HG03457 (cell line): ENCODE data around the gene ABAT.
A peak's percentile ranks its signal among the peaks of the same experiment; 100 is the strongest.
"Not testable (repeated sequence)": the region's sequence is repeated elsewhere in the genome, so short reads cannot be mapped to it uniquely, and the experiment has no call there.

Experiments
- ATAC-seq: cut with Tn5 transposase; IDR thresholded peaks from one replicate; pipeline ENCODE4 v1.9.1; 2021; ENCODE audit warnings: moderate number of reproducible peaks; ENCODE audit not compliant: unreplicated experiment

ABAT gene

DNA sequence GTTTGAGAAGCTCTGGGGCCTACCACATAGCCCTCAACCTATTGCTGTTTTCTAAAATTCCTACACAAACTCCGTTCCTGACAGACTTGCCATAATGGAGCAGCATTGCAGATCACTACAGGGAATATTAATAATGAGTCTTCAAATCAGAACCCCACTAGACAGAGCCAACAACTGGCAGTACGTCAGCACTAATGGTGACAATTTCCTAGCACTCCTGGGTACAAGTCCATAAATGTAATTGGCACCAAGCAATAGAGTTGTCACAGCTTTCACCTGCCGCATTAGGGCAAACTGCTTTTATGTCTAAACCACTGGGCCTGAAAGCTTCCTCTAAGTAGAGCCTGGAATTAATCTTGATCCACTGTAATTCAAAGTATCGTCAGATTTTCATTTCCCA lies 25.5 kb upstream of the ABAT start:
- ATAC-seq, result no peak

DNA sequence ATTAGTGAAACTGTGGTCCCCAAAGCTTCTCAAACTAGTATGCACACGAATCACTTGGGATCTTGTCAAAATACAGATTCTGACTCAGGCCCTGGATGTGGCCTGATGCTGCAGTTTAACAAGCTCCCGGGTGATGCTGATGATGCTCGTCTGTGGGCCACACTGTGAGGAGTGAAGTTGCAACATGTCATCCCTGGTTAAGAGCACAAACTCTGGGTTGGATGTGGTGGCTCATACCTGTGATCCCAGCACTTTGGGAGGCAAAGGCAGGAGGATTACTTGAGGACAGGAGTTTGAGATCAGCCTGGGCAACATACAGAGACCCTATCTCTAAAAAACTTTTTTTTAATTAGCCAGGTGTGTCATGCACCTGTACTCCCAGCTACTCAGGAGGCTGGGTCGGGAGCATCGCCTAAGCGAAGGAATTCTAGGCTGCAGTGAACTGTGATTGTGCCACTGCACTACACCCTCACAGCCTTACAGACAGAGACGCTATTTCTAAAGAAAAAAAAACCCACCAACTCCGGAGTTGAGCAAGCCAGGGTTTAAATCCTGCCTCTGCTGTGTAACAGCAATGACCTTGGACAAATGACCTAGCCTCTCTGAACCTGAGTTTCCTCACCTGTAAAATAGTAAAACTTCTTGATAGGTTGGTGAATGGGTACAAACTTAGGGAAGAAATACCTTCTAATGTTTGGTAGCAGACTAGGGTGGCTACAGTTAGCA lies 24.4 kb upstream of the ABAT start:
- no peak for ATAC-seq

DNA sequence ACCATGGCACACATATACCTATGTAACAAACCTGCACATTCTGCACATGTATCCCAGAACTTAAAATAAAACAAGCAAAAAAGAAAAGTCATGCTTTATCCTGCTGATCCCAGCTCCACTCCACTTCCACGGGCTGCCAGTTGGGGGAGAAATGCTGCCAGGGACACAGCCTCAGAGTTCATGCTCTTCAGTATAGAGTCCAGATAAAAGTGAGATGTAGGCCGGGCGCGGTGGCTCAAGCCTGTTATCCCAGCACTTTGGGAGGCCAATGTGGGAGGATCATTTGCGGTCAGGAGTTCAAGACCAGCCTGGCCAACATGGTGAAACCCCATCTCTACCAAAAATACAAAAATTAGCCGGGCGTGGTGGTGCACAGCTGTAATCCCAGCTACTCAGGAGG lies 22.5 kb upstream of the ABAT start:
- ATAC-seq, result not testable (repeated sequence)

DNA sequence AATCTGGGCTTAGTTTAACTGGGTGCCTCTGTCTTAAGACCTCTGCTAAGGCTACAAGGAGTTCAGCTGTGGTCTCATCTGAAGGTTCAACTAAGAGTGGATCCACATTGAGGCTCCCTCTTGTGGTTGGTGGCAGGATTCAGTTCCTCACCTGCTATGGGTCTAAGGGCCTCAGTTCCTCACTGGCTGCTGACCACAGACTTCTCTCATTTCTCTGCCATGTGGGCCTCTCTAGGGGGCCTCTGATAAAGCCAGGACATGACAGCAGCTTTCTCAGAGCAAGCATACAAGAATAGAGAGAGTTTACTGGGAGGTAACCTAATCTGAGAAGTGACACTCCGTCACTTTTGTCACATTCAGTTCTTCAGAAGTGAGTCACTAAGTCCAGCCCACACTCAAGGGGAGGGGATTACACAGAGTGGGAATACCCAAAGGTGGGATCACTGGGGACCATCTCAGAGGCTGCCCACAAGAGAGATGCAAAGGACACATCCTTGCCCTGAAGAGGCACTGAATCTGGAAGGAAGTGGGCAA lies 19.2 kb upstream of the ABAT start:
- no peak for ATAC-seq

DNA sequence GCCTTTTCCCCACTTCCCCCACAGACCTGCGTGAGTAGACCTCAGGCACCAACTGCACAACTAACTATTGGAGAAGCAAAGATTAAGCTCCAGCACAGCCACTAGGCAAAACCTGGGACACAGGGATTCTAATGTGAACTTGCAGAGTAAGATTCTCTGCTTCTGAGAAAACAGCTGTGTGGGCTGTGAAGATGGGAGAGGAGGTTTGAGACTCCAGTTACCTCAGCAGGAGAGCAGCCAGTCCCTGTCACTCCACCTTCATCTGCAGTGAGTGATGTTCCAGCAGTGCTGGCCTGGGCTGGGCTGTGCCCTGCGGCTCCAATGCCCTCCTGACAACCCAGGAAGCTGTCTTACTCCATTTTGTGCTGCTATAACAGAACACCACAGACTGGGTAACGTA lies 18.0 kb upstream of the ABAT start:
- no peak for ATAC-seq

DNA sequence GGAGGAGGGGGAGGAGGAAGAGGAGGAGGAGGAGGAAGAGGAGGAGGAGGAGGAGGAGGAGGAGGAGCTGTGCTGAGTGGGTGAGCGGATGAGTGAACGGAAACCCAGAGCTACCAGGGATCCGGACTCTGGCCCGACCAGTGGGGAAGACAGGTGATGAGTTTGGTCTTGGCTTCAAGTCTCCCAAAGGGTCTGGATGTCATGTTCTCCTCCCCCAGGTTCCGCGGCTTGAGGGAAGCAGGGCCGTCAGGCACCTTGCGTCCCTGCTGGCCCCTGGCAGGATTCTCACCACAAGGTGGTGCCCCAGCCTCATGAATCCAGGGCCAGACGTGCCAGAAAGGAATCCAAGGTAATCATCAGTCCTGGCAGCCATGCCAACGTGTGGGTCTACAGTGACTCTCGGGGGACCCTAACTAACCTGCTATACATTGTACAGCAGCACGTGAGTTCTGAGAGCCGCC lies 13.5 kb upstream of the ABAT start:
- ATAC-seq, result no peak

DNA sequence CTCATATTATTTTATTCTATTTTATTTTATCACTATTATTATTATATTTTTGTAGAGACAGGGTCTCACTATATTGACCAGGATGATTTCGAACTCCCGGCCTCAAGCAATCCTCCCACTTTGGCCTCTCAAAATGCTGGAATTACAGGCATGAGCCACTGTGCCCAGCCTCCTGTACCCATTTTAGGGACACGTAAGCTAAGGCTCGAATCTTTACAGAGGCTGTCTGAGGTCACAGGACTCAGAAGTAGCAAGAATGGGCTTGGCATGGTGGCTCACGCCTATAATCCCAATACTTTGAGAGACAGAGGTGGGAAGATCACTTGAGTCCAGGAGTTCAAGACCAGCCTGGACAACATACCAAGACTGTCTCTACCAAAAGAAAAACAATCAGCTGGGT lies 12.7 kb upstream of the ABAT start:
- ATAC-seq, result no peak

DNA sequence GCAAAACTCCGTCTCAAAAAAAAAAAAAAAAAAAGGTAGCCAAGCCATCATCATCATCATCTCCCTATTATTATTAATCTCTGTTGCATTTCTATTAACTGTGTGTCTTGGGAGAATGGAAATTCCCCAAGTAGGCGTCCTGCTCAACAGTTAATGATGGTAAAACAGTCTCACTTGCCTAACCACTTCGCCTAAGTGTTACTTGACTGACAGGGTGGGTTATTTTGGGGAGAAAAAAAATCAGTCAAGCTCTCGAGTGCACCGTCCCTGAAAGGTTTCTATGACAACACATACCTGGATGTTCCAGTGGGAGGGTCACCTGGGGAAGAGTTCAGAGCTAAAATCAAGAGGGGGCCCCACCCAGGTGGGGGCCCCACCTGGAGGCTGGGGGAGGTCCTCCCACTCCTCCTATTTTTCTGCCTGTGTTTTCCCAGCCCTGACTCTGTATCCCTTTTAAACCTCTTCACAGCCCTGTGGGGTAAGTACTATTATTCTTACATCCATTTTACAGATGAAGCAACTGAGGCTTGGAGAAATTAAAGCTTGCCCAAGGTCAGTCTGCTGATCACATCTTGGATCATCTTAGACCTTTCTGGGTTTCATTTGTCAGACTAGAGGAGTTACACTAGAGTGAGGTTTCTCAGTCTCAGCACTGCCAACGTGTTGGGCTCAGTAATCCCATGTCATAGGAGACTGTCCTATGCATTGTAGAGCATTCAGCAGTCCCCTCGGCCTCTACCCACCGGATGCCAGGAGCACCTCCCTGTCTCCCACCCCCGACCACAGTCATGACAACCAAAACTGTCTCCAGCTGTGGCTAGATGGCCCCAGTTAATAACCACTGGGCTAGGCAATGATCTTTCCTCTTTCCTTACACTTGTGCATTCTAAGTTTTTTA lies 11.0 kb upstream of the ABAT start:
- ATAC-seq, result no peak

DNA sequence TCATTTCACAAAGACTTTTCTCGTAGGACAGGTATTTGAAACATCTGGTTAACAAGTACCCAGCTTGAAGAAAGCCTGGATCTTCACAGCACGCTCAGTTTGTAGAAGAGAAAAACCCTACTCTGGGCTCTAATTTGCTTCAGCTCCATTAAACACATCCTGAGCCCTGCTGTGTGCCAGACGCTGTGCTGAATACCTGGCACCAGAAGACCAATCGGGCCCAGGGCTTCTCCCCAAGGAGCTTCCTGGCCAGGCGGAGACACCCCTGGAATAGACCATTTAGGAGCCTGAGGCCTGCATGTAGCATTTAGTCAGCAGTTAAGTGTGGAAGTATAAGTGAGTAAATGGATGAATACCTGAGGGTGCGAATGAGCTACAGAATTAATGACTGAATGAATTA lies 8.9 kb upstream of the ABAT start:
- no peak for ATAC-seq

DNA sequence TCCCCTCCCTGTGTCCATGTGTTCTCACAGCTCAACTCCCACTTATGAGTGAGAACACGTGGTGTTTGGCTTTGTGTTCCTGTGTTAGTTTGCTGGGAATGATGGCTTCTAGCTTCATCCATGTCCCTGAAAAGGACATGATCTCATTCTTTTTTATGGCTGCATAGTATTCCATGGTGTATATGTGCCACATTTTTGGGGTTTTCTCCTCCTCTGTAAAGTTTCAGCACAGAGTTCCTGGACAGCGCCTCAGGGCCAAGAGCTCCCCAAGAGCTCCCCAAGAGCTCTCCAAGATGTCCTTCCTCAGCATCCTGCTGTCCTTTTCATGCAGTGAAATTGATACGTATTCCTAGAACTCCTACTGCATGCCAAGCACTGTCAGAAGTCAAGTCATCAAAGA lies 6.9 kb upstream of the ABAT start:
- no peak for ATAC-seq

DNA sequence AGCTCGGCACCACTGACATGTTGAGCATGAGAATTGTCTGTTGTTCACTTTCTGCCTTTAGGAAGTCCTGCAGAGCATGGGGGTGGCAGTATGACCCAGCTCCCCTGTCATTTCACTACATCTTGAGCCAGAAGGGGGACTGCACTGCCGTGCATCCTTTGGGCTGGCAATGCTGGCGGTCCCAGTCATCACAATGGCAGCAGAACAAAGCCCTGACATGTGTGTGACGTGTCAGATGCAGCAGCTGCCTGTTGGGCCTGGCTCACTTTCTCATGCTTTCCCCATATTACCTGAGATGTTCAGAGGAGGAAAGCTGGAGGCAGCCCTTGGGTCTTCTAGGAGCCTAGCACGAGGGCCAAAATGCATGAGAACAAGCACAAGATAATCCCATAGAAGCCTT lies 6.3 kb upstream of the ABAT start:
- ATAC-seq, result no peak

DNA sequence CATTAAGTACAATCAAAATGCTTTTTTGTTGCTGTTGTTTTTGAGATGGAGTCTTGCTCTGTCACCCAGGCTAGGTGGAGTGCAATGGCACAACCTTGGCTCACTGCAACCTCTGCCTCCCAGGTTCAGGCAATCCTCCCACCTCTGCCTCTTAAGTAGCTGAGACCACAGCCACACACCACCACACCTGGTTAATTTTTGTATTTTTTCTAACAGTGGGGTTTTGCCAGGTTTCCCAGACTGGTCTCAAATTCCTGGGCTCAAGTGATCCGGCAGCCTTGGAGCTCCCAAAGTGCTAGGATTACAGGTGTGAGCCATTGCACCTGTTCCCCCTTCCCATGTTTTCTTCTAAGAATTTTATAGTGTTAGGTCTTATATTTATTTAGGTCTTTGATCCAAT lies 4.9 kb upstream of the ABAT start:
- ATAC-seq, result no peak

DNA sequence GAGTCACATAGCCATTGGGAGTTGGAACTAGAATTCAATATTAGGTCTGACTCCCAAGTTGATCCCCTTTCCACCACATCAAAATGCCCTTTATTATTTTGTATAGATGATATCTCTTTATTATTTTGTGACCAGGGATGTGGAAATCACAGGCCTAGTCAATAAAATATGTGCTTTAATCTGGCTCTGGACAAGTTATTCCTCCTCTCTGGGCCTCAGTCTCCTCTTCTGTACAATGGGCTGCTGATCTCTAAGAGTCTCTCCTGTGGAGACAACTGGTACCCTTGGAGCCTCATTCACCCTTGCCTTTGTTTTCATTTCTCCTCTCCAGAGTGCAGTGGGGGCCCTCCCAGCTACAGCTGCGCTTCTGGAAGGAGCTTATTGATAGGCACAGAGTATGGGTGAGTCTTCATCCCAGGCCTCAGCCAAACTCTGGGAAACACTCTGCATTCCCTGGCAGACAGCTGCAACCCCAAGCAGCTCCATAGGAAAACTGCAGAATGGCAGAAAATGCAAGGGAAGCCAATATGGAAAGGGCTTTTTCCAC lies 4.3 kb upstream of the ABAT start:
- no peak for ATAC-seq

DNA sequence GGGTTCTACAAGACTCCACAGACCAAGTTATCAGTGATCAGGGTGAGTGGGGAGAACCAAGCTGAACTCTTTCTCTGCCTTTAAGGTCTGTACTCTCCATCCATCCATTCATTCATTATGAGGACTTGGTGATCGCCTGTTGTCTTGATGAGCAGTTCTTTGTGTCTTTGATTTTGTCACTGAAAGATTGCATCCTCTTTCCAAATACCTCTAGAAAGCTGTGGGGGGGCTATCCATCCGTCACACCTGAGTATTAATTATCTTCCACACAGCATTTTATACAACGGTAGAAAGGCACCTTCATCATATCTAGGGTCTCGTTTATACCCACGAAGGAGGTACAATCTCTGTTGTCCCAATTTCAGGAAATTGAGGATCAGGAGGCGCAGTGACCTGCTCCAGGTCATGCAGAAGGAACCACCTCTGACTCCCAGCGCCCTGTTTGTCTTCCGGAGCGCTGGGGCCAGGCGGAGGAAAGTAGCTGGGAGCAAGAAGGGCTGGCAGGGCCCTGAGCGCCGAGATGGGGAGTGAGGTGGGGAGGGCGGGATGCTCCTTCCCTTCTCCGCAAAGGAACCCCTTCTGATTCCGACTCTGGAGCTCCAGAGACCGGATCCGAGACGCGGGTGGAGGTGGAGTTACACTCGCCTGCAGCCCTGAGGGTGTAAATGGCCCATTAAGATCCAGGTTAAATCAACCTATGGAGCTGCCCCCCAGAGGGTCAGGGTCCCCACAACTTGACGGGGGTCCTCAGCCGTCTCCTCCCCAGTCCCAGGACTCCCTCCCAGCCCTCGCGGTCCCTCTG lies 605 bp upstream of the ABAT start:
- peak; percentile 20 for ATAC-seq

DNA sequence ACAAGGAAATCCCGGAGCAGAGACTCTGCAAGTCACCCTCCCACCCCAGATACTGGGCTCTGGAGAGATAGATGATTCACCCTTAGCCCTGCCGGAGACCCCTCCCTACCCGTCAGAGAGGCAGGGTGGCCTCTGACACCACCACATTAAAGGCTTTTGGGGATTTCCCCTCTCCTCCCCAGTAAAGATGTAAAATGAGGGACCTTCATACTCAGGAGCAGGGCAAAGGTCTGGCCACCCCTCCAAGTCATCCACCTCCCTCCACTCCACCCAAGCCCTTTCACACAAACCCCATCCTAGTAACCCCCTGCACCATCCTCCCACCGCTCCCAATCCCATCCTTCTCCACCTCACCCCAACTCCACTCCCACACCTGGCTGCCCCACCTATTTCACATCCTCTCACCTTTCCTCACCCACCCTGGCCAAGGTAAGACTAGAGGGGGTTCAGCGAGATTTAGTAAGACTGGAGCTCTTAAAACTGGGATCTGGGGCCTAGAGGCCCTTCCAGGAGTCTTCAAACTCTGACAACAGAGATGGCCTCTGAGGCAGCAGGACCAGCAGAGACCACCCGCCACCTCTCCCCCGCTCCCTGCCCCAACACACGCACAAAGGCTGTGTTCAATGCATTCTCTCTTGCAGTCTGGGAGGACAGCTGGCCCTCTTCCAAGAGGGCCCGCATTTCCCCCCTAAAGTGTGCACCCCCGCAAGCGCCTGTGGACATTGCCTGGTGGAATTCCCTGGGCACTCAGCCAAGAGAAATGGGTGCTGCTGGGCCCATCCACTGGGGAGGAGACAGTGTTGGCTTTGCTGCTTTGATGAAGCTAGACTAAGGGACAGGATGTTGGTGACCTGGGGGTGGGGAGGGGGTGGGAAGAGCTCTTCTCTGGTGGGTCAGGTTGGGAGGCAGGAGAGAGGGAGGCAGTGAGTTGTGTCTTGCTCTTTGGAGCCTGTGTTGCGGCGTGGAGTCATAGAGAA lies 1.1 kb downstream of the ABAT start:
- ATAC-seq, result no peak

DNA sequence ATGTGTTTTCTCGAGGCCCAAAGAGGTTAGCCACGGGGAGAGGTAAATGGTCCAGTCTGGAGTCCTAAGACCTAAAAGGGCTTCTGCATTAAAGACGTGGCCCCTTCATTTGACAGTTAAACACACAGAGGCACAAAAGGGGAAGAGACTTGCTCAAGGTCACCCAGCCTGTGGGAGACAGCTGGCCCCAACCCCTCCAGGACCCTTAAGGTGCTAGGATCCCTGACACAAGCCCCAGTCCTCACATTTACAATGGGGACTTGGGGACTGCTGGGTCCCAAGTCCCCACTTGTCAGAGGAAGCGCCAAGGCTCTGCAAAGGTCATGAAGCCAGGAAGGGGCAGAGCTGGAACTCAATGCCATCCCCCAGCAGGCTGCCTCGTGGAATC lies 1.7 kb downstream of the ABAT start:
- ATAC-seq, result no peak

DNA sequence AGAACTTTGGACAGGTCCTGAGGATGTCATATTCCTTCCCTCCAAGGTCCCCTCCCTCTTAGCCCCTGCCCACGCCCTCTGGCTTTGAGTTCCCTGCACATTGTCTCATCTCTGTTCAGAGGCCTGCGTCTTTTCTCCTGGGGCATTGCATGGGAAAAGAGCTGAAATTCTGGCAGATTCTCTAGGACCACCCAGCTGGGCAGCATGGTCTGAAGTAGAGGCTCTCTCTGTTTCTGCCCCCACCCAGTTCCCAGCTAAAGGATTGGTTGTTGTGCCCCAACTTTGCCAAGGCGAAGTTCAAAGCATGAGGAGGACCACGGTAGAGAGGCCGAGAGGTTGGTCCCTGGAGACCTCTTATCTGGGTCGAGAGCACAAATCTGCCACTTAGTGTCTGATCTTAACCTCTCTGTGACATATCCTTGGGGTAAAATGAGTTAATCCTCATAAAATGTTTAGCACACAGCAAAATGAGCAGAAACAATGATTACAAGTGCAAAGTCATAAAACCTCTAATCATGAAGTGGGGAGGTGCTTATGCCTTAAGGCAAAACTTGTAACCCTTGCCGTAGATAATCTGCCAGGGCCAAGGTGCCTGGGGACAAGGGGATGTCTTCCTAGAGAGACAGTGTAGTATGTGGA lies 2.4 kb downstream of the ABAT start:
- ATAC-seq, result no peak

DNA sequence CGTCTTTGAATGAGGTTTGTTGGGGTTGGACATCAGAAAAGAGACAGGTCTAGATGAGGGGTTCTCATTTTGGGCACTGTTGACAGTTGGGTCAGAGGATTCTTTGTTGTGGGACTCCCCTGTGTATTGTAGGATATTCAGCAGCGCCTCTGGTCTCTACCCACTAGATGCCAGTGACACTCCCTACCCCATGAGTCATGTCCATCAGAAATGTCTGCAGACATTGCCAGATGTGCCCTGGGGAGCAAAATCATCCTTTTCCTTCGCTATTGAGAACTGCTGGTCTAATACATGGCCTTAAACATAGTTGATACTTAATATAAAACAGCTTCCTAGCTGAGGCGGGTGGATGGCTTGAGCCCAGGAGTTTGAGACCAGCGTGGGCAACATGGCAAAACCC lies 3.1 kb downstream of the ABAT start:
- ATAC-seq, result no peak
